ENCODE results near the gene MCAM.

MCAM gene

DNA sequence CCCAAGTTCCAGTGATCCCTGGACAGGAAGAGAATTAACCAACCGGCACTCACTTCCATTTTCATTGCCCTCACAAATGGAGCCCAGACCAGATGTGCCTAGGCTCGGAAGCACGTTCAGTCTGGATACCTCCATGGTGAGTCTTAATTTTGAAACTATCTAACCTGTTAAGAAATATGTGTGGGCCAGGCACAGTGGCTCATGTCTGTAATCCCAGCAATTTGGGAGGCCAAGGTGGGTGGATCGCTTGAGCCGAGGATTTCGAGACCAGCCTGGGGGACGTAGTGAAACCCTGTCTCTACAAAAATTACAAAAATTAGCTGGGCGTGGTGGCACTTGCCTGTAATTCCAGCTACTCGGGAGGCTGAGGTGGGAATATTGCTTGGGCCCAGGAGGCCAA is 31.5 kb downstream of the MCAM start:
- H3K27ac ChIP-seq, result no peak overlapping the region
- TF ChIP-seq, protein P1, sequence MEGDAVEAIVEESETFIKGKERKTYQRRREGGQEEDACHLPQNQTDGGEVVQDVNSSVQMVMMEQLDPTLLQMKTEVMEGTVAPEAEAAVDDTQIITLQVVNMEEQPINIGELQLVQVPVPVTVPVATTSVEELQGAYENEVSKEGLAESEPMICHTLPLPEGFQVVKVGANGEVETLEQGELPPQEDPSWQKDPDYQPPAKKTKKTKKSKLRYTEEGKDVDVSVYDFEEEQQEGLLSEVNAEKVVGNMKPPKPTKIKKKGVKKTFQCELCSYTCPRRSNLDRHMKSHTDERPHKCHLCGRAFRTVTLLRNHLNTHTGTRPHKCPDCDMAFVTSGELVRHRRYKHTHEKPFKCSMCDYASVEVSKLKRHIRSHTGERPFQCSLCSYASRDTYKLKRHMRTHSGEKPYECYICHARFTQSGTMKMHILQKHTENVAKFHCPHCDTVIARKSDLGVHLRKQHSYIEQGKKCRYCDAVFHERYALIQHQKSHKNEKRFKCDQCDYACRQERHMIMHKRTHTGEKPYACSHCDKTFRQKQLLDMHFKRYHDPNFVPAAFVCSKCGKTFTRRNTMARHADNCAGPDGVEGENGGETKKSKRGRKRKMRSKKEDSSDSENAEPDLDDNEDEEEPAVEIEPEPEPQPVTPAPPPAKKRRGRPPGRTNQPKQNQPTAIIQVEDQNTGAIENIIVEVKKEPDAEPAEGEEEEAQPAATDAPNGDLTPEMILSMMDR (conservative IDR thresholded peaks at IDR 0.05), result no peak
- no peak for TF ChIP-seq ZFX (IDR thresholded peaks at IDR 0.05)

DNA sequence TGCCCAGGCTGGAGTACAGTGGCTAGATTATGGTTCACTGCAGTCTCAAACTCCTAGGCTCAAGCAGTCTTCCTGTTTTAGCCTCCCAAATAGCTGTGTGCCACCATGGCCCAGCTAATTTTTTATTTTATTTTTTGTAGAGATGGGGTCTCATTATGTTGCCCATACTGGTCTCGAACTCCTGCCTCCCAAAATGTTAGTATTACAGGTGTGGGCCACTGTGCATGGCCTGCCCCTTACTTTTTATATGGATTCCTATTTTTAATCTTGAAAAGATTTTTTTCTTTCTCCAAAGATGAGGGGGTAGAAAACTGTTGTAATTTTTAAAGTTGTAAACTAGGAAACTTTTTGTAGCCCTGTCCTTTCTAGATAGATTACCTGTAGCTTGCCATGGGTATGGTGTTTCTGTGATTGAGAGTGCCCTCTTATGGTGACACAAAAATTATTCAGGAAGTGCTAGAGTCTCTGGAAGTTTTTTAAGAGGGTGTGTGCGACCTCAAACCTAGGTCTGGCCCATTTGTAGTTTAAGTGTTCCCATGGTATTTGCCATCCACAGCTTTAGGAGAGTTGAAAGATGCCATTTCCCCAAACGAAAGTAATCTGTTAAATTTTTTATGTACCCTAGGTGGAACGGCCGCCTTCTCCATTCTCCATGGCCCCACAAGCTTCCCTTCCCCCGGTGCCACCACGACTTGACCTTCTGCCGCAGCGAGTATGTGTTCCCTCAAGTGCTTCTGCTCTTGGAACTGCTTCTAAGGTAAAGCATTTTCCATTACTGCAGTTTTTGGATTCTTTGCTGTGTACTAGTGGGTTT is 32.4 kb downstream of the MCAM start:
- TF ChIP-seq, protein P1 (conservative IDR thresholded peaks at IDR 0.05), result peak; percentile 76
- no peak for TF ChIP-seq ZFX (IDR thresholded peaks at IDR 0.05)
- no peak overlapping the region for H3K27ac ChIP-seq

GRCh38 chr11:119282495-119282894 is 34.4 kb downstream of the MCAM start:
- TF ChIP-seq ZFX (IDR thresholded peaks at IDR 0.05), result no peak
- TF ChIP-seq, protein P1 (conservative IDR thresholded peaks at IDR 0.05), result no peak
- no peak overlapping the region for H3K27ac ChIP-seq

GRCh38 chr11:119277660-119278059 is 39.3 kb downstream of the MCAM start:
- TF ChIP-seq ZFX (IDR thresholded peaks at IDR 0.05), result no peak
- TF ChIP-seq, protein P1 (conservative IDR thresholded peaks at IDR 0.05), result no peak
- H3K27ac ChIP-seq, result no peak overlapping the region

GRCh38 chr11:119273721-119274120 is 43.2 kb downstream of the MCAM start:
- TF ChIP-seq ZFX (IDR thresholded peaks at IDR 0.05), result no peak
- TF ChIP-seq, protein P1 (conservative IDR thresholded peaks at IDR 0.05), result no peak
- no peak overlapping the region for H3K27ac ChIP-seq

- H3K27ac ChIP-seq, result no peak overlapping the region
- TF ChIP-seq, protein P1 (conservative IDR thresholded peaks at IDR 0.05), result no peak
- TF ChIP-seq ZFX (IDR thresholded peaks at IDR 0.05), result no peak
Measured at GRCh38 chr11:119267645-119268044, 49.3 kb downstream of the MCAM start.

DNA sequence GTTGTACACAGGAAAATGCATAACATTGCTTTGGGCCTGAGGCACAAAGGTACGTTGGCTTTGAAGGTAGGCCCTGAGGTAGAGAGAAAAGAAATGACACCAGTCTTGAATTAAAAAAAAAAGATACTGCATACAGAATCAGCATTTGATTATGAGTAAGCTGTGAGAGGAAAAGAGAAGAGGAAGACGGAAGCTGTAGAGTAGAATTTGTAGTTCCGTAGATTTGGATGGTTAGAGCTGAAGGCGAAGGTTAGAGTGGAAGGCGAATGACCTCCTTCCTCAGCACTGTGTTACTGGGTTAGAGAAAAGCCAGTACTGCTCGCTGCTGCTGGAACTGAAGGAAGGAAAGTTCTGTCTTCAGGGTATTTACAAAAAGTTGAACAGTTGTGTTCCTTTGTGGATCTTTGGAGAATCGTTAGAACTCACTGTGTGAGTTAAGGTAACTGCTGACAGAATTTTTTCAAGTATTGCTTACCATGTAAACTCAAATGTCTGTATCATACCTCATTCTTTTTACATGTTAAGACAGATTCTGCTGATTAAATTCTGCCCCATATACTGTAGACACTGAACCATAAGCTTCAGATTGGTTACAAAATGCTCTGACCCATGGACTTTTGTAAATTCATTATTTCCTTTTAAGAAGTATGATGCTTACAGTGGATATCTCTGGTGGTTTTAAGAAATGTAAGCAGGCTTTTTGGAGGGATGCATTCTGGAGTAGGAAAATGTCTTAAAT is 50.2 kb downstream of the MCAM start:
- TF ChIP-seq, protein P1 (conservative IDR thresholded peaks at IDR 0.05), result no peak
- no peak for TF ChIP-seq ZFX (IDR thresholded peaks at IDR 0.05)
- H3K27ac ChIP-seq, result no peak overlapping the region

Data from C4-2B (cell line).